GM10248 (cell line): ENCODE results near the gene TADA2A.

Experiments used
- CTCF ChIA-PET: fragments of 300-600 bp; sonication (Branson Sonifier 250); formaldehyde crosslinking; extraction: SDS; loops from one replicate; lab custom pipeline; 2021; ENCODE audit warnings: antibody characterized with exemption; lab: Yijun Ruan, JAX
- POLR2A ChIA-PET: fragments of 350-650 bp; sonication (Branson Sonifier 250); formaldehyde crosslinking; extraction: SDS; loops from one replicate; lab custom pipeline; 2020; ENCODE audit warnings: antibody characterized with exemption; lab: Yijun Ruan, JAX
- DNase-seq: peaks from one replicate; pipeline ENCODE4 v3.0.0; 2012; ENCODE audit errors: extremely low spot score
- TF ChIP-seq, protein P1 (sequence below): IDR thresholded peaks from 2 replicates; pipeline ENCODE4 v1.5.1; 2012; ENCODE audit warnings: mild to moderate bottlenecking, low read depth; ENCODE audit errors: extremely low read depth, missing control alignments, control extremely low read depth

Gene TADA2A

DNA sequence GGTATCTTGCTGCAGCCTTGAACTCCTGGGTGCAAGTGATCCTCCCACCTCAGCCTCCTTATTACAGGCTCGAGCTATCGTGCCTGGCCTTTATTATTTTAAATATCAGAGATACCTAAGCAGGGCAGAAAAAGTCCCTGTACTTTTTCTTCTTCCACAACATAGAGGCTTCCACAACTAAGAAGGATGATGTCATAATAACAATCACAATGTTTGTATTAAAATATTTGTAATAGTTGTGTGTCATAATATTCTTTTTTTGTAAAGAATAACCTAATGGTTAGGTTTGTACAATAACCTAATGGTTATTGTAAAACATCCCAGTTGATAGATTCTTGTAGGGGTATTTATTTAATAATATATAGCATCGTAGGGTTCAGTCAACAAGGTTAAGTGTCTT lies 56.4 kb downstream of the TADA2A start:
- no peak for DNase-seq
- ChIA-PET POLR2A (no interaction called here), CTCF (interaction anchor here (0.8 to 1.8 kb wide), 2 partner anchors 8 to 20 kb away, joined by 3 to 5 read pairs; no protein-coding TSS in a partner anchor)
- TF ChIP-seq, protein P1, sequence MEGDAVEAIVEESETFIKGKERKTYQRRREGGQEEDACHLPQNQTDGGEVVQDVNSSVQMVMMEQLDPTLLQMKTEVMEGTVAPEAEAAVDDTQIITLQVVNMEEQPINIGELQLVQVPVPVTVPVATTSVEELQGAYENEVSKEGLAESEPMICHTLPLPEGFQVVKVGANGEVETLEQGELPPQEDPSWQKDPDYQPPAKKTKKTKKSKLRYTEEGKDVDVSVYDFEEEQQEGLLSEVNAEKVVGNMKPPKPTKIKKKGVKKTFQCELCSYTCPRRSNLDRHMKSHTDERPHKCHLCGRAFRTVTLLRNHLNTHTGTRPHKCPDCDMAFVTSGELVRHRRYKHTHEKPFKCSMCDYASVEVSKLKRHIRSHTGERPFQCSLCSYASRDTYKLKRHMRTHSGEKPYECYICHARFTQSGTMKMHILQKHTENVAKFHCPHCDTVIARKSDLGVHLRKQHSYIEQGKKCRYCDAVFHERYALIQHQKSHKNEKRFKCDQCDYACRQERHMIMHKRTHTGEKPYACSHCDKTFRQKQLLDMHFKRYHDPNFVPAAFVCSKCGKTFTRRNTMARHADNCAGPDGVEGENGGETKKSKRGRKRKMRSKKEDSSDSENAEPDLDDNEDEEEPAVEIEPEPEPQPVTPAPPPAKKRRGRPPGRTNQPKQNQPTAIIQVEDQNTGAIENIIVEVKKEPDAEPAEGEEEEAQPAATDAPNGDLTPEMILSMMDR, result no peak

DNA sequence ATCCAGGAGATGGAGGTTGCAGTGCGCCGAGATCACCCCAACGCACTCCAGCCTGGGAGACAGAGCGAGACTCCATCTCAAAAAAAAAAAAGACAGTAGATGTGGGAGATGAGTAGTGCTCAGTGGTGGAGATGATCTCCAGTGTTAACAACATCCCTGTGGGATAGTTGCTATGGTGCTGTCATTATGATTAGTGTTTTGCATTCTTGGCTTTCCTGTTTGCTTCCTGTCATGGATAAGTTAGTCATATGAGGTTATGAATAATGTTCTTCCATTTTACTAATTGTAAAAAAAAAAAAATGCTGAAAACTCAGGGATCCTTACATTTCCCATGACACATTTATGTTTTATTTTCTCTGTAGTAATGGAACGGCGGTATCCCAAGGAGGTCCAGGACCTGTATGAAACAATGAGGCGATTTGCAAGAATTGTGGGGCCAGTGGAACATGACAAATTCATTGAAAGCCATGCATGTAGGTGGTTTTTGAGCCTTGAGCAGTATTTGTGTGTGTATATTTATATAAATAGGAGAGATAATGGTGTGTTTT lies 58.5 kb downstream of the TADA2A start:
- ChIA-PET POLR2A (no interaction called here), CTCF (interaction anchor here (0.9 to 1.8 kb wide), 4 partner anchors 10 to 92 kb away, joined by 3 to 5 read pairs (median 3); no protein-coding TSS in a partner anchor)
- DNase-seq, result no peak
- TF ChIP-seq, protein P1, result no peak

DNA sequence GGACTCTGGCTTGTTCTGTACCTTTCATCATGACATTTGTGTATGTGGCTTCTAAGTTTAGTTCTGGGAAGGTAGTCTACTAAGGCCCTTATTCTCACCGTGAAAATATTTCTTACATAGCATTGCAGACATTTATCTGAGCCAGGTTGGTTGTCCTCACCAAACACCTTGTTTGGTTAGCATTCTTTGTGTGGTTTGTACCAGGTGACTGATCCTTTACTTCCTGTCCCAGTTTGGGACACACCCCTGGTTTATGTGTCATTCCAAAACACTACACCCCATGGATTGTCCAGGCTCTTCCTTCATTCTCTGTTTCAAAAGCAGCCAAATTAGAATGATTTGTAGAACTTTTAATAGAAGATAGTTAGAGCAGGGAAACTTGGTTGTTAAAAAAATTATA lies 59.8 kb downstream of the TADA2A start:
- no peak for DNase-seq
- TF ChIP-seq, protein P1, result no peak
- ChIA-PET POLR2A (no interaction called here), CTCF (interaction anchor here (0.9 kb wide), 1 partner anchor 12 kb away, joined by 3 read pairs; no protein-coding TSS in a partner anchor)

DNA sequence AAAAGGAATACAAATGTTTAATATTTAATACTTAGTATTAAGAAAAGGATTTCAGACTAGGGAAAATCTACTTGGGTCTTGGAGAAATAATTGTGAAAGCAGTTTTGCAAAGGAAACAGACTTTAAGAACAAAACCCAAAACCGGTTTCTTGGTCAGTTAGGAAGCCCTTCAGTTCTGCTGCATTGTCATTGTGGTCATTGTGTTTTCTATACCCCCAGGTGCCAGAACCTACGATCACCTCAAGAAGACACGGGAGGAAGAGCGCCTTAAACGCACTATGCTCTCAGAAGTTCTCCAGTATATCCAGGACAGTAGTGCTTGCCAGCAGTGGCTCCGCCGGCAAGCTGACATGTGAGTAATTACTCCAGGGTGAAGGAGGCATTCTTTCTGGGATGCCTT lies 63.5 kb downstream of the TADA2A start:
- TF ChIP-seq, protein P1, result no peak
- ChIA-PET POLR2A (no interaction called here), CTCF (interaction anchor here (1.2 kb wide), 1 partner anchor 20 kb away, joined by 3 read pairs; no protein-coding TSS in a partner anchor)
- no peak for DNase-seq

DNA sequence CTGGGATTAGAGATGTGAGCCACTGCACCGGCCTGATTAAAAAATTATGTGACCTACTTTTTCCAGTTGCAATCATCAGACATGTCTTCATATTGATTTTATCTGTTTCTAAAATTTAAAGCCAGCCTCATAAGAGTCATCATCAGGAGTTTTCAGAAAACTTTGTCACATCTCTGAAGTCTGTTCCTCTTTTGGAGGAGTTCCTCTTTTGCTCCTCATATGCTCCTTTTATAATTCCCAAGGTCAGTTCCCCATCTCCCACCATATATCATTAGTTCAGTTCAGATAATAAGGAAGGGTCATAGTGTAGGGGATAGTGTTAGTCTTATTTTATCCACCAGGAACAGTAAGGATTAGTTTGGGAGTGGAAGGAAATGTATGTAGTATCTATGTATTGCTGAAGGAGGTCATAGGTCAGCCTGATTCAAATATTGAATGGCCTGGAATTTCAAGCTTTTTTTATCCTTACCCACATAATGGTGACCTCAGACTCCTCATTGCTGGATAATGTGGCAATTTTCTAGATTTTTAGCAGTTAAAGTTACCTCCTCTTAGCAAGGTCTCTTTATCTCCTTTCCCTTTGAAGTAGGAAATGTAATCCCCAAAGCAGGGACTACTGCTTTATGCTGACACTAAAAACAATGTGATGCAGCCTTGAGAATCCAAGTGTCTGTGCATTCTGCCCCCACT lies 69.2 kb downstream of the TADA2A start:
- DNase-seq, result no peak
- CTCF ChIA-PET, result interaction anchor here (1.0 to 1.8 kb wide), 2 partner anchors 95 to 340 kb away, joined by 3 to 4 read pairs; no protein-coding TSS in a partner anchor
- TF ChIP-seq, protein P1, result no peak
- POLR2A ChIA-PET, result no interaction called here

DNA sequence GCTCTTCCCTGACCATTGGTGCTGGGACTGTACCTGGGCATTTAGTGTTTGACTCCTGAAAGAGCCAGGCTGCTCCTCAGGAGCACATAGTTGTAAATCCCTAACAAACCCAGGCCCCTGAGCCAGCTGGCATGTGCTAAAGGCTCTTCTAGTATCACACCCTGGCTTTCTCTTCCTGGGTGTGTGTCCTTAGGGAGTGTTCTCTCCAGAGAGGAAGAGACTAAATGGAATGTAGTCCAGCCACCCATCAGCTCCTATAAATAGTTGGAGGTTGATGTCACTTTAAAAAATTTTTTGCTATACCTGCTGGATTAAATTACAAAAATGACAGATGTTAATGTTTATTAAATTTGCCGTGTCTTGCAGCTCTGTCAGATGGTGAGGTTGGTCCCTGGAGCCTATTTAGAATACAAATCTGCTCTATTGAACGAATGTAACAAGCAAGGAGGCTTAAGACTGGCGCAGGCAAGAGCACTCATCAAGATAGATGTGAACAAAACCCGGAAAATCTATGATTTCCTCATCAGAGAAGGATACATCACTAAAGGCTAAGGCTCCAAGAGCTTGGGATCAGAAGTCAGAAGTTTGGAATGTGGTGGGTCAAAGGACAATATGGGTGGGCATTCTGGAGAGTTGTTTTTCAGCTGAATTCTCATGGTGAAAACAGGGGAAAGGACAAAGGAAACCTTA lies 69.9 kb downstream of the TADA2A start:
- ChIA-PET POLR2A (interaction anchor here (0.7 kb wide), 1 partner anchor 713 kb away, joined by 8 read pairs; no protein-coding TSS in a partner anchor), CTCF (interaction anchor here (1.0 to 1.8 kb wide), 3 partner anchors 13 to 340 kb away, joined by 3 to 4 read pairs (median 3); partner anchors contain the start of gene DUSP14)
- TF ChIP-seq, protein P1, result no peak
- no peak for DNase-seq
